Myometrial cell (primary cell): Measurements from ENCODE around the gene ATG2A. TPM values are rescaled to one million over a fixed set of nuclear protein-coding genes. Genes with fewer than 3 reads are reported as not detected.

Source experiments
- total RNA-seq: library from RNA; depleted of rRNA; stranded (reverse); fragments of >200 nt; gene quantifications from 2 replicates; pipeline ENCODE4 v1.2.3, GENCODE V29; 2015

ATG2A gene
- 22.7 and 27.4 TPM in 2 replicates for total RNA-seq

GRCh38 chr11:64916775-64917662 is at the start of gene ATG2A:
Gene ATG2A, minus strand, starts transcription at chr11:64917209. Its CDS starts 74 bp downstream, at chr11:64917135.

DNA sequence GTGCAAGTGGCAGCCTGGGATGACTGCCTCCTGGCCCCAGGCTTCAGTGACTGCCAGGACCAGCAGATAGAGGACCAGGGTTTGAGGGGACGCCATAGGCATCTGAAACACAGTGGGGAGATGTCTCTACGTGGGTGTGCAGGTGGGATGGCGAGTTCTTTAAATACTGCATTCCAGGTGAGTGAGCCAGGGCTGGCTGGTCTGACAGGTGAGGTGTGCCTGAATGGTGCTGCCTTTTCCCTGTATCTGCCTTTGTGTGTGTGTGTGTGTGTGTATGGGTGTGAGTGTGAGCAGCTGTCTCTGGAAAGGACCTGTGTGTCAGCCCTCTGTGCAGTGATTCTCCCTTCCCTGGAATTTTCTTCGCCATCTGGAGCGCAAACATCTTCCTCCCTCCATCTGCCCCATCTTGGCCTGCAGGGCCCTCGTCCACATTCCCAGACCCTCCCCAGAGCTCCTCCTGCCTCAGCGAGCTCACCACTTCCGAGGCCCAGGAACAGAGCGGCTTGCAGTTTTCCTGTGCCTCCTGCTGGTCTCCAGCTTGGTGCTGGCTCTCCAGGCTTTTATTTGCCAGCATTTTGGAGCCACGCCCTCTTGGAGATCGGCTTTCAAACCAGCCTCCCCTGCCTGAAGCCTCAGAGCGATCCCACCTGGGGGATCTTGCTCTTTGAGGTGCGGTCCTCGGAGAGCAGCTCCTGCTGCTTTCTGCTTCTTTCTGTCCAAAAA is 18.5 kb upstream of the ATG2A start, which contains the start of gene GPHA2:
Gene GPHA2, minus strand, starts transcription at position 535 of the 723 bp plus-strand sequence. Its CDS starts 433 bp downstream, at position 102.

GRCh38 chr11:64923944-64924909 is 7.2 kb upstream of the ATG2A start, which contains the start of gene PPP2R5B:
Gene PPP2R5B, plus strand, starts transcription at chr11:64924689. Its CDS starts 1,046 bp downstream, at chr11:64925735.

GRCh38 chr11:64878494-64879243 is 38.3 kb downstream of the ATG2A start, which contains the start of gene EHD1:
Gene EHD1, minus strand, starts transcription at chr11:64878621. Its CDS starts 157 bp downstream, at chr11:64878464.

Other genes starting within 250 kb of the ATG2A start
- not detected in 2 replicates for gene NRXN2, start 194.0 kb downstream of the ATG2A start, total RNA-seq
- 0.58 and 5.0 TPM in 2 replicates for gene RASGRP2, start 173.1 kb downstream of the ATG2A start, total RNA-seq
- gene PYGM, start 157.2 kb downstream of the ATG2A start, total RNA-seq = 0.18 and 1.2 TPM in 2 replicates
- gene SF1, start 138.7 kb downstream of the ATG2A start, total RNA-seq = 93.1 and 124 TPM in 2 replicates
- 20.7 and 40.1 TPM in 2 replicates for gene MAP4K2, start 114.0 kb downstream of the ATG2A start, total RNA-seq
- gene MEN1, start 106.7 kb downstream of the ATG2A start, total RNA-seq = 21.6 and 23.4 TPM in 2 replicates
- gene CDC42BPG, start 72.6 kb downstream of the ATG2A start, total RNA-seq = 0.18 and 0.29 TPM in 2 replicates
- gene EHD1, start 38.6 kb downstream of the ATG2A start, total RNA-seq = 99.8 and 161 TPM in 2 replicates
- 14.9 and 20.8 TPM in 2 replicates for gene PPP2R5B, start 7.5 kb upstream of the ATG2A start, total RNA-seq
- gene GPHA2, start 18.7 kb upstream of the ATG2A start, total RNA-seq = not detected in 2 replicates
- not detected in 2 replicates for gene MAJIN, start 54.9 kb upstream of the ATG2A start, total RNA-seq
- 1.2 and 4.9 TPM in 2 replicates for gene BATF2, start 79.8 kb upstream of the ATG2A start, total RNA-seq
- gene ARL2, start 97.0 kb upstream of the ATG2A start, total RNA-seq = 128 and 169 TPM in 2 replicates
- gene SNX15, start 110.2 kb upstream of the ATG2A start, total RNA-seq = 16.3 and 19.0 TPM in 2 replicates
- 19.5 and 34.0 TPM in 2 replicates for gene SAC3D1, start 124.0 kb upstream of the ATG2A start, total RNA-seq
- 71.2 and 99.7 TPM in 2 replicates for gene NAALADL1, start 141.3 kb upstream of the ATG2A start, total RNA-seq
- 13.5 and 16.4 TPM in 2 replicates for gene CDCA5, start 166.8 kb upstream of the ATG2A start, total RNA-seq
- 65.7 and 86.8 TPM in 2 replicates for gene ZFPL1, start 167.0 kb upstream of the ATG2A start, total RNA-seq
- 189 and 192 TPM in 2 replicates for gene VPS51, start 179.0 kb upstream of the ATG2A start, total RNA-seq
- 33.7 and 63.1 TPM in 2 replicates for gene TM7SF2, start 194.7 kb upstream of the ATG2A start, total RNA-seq
- gene ZNHIT2, start 200.5 kb upstream of the ATG2A start, total RNA-seq = 14.4 and 14.9 TPM in 2 replicates
- 391 and 430 TPM in 2 replicates for gene FAU, start 204.9 kb upstream of the ATG2A start, total RNA-seq
- 95.3 and 98.3 TPM in 2 replicates for gene MRPL49, start 205.1 kb upstream of the ATG2A start, total RNA-seq
- 23.2 and 26.5 TPM in 2 replicates for gene SYVN1, start 217.3 kb upstream of the ATG2A start, total RNA-seq